SH-SY5Y (cell line): ENCODE measurements around the gene HERPUD1.

Experiments
- GATA2 ChIP-seq: IDR thresholded peaks from 2 replicates; pipeline ENCODE4 v1.6.1; 2011; ENCODE audit warnings: mild to moderate bottlenecking, low read depth, low read length
- GATA3 ChIP-seq: IDR thresholded peaks from 2 replicates; pipeline ENCODE4 v1.6.1; 2011; ENCODE audit warnings: low read depth, mild to moderate bottlenecking, low read length, moderate library complexity

DNA sequence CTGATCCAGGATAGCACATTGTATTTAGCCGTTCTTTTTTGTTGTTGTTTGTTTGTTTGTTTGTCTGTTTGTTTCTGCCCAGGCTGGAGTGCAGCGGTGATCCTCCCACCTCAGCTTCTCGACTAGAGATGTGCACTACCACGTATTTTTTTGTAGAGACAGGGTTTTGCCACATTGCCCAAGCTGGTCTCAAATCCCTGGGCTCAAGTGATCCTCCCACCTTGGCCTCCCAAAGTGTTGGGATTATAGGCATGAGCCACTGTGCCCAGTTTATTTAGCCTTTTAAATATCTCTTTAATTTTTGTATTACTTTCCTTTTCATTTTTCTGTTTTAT is 48.2 kb downstream of the HERPUD1 start:
- no peak for TF ChIP-seq GATA2
- TF ChIP-seq GATA3 = no peak
